GM18519 (cell line): ENCODE measurements around the gene GRM4.

Experiments
- ATAC-seq: cut with Tn5 transposase; IDR thresholded peaks from one replicate; pipeline ENCODE4 v1.9.1; 2021; ENCODE audit warnings: mild to moderate bottlenecking, moderate library complexity; ENCODE audit not compliant: unreplicated experiment, low FRiP score

Gene GRM4

GRCh38 chr6:34158876-34159275, 13.0 kb upstream of the GRM4 start:
- ATAC-seq: no peak

GRCh38 chr6:34157851-34158250, 12.0 kb upstream of the GRM4 start:
- no peak for ATAC-seq

- ATAC-seq: no peak
These were observed 11.4 kb upstream of the GRM4 start for GRCh38 chr6:34157236-34157830.

- ATAC-seq: no peak
These were observed 9.8 kb upstream of the GRM4 start for GRCh38 chr6:34155471-34156300.

- no peak for ATAC-seq
These were observed 9.0 kb upstream of the GRM4 start for GRCh38 chr6:34154668-34155447.

GRCh38 chr6:34152806-34153520, 7.1 kb upstream of the GRM4 start:
- ATAC-seq: no peak

- ATAC-seq: no peak
These were observed 6.2 kb upstream of the GRM4 start for GRCh38 chr6:34152042-34152524.

GRCh38 chr6:34151321-34152041, 5.6 kb upstream of the GRM4 start:
- no peak for ATAC-seq

GRCh38 chr6:34150766-34151165, 4.9 kb upstream of the GRM4 start:
- ATAC-seq: no peak

- ATAC-seq: no peak
These were observed 4.0 kb upstream of the GRM4 start for GRCh38 chr6:34149831-34150400.

- no peak for ATAC-seq
These were observed 3.5 kb upstream of the GRM4 start for GRCh38 chr6:34149452-34149810.

- ATAC-seq: no peak
These were observed 3.0 kb upstream of the GRM4 start for GRCh38 chr6:34148631-34149451.

- ATAC-seq: no peak
These were observed 2.2 kb upstream of the GRM4 start for GRCh38 chr6:34147906-34148630.

GRCh38 chr6:34146801-34147592, 1.1 kb upstream of the GRM4 start:
- ATAC-seq: no peak

GRCh38 chr6:34145161-34146020, 496 bp downstream of the GRM4 start:
- no peak for ATAC-seq

GRCh38 chr6:34144581-34145160, 1.2 kb downstream of the GRM4 start:
- no peak for ATAC-seq
